OCI-LY1 (cell line): ENCODE results near the gene LCNL1.

Experiments
- CTCF ChIP-seq: fragments of 200-600 bp; sonication (generic), shearing (Covaris generic); IDR thresholded peaks from 2 replicates; pipeline ENCODE4 v1.5.1; 2017; ENCODE audit warnings: mild to moderate bottlenecking, antibody characterized with exemption, low read length, moderate library complexity, mixed read lengths
- EZH2 ChIP-seq: fragments of 200-600 bp; sonication (generic), shearing (Covaris generic); IDR thresholded peaks from 2 replicates; pipeline ENCODE4 v1.8.0; 2017; ENCODE audit warnings: borderline replicate concordance, mixed run types, mild to moderate bottlenecking, antibody characterized with exemption, low read length, moderate library complexity, mixed read lengths

GRCh38 chr9:137001857-137002645 is 19.3 kb downstream of the LCNL1 start:
- no peak for TF ChIP-seq CTCF
- TF ChIP-seq EZH2 = no peak
